ENCODE data around the gene PIP5K1C.

Gene PIP5K1C

DNA sequence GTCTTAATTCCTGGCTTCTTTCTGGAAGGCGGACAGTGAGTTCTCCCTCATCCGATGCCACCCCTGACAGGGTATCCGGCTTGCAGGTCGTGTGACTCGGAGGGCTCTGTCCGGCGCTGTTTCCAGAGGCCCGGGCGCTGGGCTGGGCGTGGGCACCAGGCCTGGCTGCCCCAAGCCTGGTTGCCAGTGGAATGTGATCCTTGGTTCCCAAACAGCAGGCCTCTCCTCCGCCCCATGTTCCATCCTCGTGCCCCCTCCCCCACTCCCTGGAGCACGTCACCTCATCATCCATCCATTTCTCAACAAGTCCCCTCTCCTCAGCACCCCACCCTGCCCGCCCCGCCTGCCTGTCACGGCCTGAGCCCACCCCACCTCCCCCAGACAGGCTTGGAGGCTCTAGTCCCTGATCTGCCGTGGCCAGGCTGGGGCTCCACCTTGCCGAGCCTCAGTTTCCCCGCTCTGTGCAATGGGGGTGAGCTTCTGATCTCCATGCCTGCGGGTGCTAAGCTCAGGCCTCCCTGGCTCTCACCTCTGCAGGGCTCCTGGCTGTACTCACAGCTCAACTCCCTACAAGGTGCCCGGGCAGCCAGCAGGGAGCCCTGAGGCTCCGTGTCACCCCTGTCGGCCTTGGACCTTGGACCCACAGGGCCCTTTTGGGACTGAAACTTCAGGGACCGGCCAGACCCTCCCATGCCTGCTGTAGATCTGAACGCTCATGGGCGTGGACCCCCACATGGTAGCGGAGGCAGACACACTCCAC lies 95.9 kb downstream of the PIP5K1C start:
- Histone ChIP-seq H3K27me3 (ENCODE audit: insufficient read depth, poor library complexity, severe bottlenecking) (no peaks in the 10 kb centered on the region), H3K4me1 (ENCODE audit: insufficient read depth, poor library complexity, severe bottlenecking) (no peaks in the 10 kb centered on the region), H3K36me3 (ENCODE audit: low read depth) (no peaks in the 10 kb centered on the region), H3K9me3 (ENCODE audit: severe bottlenecking) (no peaks in the 10 kb centered on the region), H3K4me3 (ENCODE audit: severe bottlenecking) (no peak overlapping the region), H3K27ac (ENCODE audit: poor library complexity, severe bottlenecking) (no peak overlapping the region)
- ATAC-seq (ENCODE audit: low read depth): no peak
- TF ChIP-seq, protein P1, sequence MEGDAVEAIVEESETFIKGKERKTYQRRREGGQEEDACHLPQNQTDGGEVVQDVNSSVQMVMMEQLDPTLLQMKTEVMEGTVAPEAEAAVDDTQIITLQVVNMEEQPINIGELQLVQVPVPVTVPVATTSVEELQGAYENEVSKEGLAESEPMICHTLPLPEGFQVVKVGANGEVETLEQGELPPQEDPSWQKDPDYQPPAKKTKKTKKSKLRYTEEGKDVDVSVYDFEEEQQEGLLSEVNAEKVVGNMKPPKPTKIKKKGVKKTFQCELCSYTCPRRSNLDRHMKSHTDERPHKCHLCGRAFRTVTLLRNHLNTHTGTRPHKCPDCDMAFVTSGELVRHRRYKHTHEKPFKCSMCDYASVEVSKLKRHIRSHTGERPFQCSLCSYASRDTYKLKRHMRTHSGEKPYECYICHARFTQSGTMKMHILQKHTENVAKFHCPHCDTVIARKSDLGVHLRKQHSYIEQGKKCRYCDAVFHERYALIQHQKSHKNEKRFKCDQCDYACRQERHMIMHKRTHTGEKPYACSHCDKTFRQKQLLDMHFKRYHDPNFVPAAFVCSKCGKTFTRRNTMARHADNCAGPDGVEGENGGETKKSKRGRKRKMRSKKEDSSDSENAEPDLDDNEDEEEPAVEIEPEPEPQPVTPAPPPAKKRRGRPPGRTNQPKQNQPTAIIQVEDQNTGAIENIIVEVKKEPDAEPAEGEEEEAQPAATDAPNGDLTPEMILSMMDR (IDR thresholded peaks at IDR 0.05; ENCODE audit: poor library complexity, severe bottlenecking): no peak
- no peak for DNase-seq (ENCODE audit: low spot score)

DNA sequence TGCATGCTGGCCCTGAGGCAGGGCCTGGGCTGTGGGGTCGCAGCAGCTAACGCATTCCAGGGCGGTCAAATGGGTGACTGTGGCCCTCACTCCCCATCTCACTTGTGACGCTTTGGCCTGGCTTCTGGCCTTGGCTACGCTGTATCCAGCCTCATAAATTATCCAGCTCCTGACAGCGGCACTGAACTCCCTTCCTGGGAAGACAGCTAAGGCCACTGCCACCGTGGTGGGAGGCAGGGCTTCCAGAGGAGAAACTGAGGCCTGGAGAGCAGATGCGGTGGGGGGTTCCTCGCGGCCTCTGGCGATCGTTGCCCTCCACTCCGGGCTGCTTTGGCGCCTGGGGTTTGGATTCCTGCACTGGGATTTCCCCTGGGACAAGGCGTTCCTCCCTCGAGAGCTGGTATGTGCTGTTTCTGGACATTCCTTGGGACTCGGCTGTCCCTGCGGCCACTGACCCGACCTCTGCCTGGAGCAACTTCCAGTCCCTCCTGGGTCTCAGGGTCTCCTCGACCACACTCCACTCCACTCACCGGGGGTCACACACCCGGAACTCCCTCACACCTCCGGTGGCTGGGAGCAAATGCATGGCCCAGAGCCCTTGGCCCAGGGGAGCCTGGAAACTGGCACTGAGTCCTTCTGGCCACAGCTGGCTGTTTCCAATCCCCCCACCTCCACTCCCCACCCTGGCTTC lies 97.0 kb downstream of the PIP5K1C start:
- H3K9me3 ChIP-seq (ENCODE audit: severe bottlenecking): no peaks in the 10 kb centered on the region
- ATAC-seq (ENCODE audit: low read depth): no peak
- no peaks in the 10 kb centered on the region for H3K4me1 ChIP-seq (ENCODE audit: insufficient read depth, poor library complexity, severe bottlenecking)
- H3K4me3 ChIP-seq (ENCODE audit: severe bottlenecking): no peak overlapping the region
- DNase-seq (ENCODE audit: low spot score): no peak
- TF ChIP-seq, protein P1 (IDR thresholded peaks at IDR 0.05; ENCODE audit: poor library complexity, severe bottlenecking): no peak
- H3K27ac ChIP-seq (ENCODE audit: poor library complexity, severe bottlenecking): no peak overlapping the region
- H3K36me3 ChIP-seq (ENCODE audit: low read depth): no peaks in the 10 kb centered on the region
- H3K27me3 ChIP-seq (ENCODE audit: insufficient read depth, poor library complexity, severe bottlenecking): no peaks in the 10 kb centered on the region

DNA sequence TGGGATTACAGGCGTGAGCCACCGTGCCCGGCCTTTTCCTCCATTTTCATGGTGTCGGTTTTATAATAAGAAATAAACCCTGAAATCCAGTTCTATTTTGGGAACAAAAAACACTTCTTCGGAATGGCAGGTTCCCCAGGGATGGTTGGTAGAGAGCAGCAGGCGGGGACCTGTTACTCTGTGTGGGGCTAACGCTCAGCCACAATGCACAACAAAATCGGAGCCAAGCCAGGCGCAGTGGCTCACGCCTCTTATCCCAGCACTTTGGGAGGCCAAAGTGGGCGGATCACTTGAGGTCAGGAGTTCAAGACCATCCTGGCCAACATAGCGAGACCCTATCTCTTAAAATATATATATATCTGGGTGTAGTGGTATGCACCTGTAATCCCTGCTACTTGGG lies 99.2 kb downstream of the PIP5K1C start:
- no peaks in the 10 kb centered on the region for H3K27me3 ChIP-seq (ENCODE audit: insufficient read depth, poor library complexity, severe bottlenecking)
- no peak for DNase-seq (ENCODE audit: low spot score)
- no peak overlapping the region for H3K27ac ChIP-seq (ENCODE audit: poor library complexity, severe bottlenecking)
- no peak overlapping the region for H3K4me3 ChIP-seq (ENCODE audit: severe bottlenecking)
- ATAC-seq (ENCODE audit: low read depth): no peak
- H3K4me1 ChIP-seq (ENCODE audit: insufficient read depth, poor library complexity, severe bottlenecking): no peaks in the 10 kb centered on the region
- H3K9me3 ChIP-seq (ENCODE audit: severe bottlenecking): no peaks in the 10 kb centered on the region
- no peaks in the 10 kb centered on the region for H3K36me3 ChIP-seq (ENCODE audit: low read depth)
- TF ChIP-seq, protein P1 (IDR thresholded peaks at IDR 0.05; ENCODE audit: poor library complexity, severe bottlenecking): no peak

DNA sequence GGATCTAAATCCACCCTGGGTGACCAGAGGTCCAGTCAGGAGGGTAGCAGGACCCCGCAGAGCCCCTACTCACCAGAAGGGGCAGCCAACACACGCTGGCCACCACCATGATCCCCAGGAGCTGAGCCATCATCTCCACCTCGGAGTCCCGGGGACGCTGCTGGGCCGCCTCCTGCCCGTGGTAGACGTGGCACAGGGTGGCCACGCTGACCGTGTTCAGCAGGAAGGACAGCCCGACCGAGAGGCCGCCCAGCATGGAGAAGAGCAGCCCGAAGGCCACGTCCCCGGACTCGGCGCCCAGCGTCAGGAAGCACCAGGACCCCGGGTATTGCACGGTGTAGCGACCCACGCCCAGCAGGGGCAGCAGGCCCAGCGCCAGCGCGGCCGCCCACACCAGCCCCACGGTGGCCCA lies 100.5 kb downstream of the PIP5K1C start:
- Histone ChIP-seq H3K9me3 (ENCODE audit: severe bottlenecking) (no peaks in the 10 kb centered on the region), H3K27ac (ENCODE audit: poor library complexity, severe bottlenecking) (no peak overlapping the region), H3K27me3 (ENCODE audit: insufficient read depth, poor library complexity, severe bottlenecking) (no peaks in the 10 kb centered on the region), H3K36me3 (ENCODE audit: low read depth) (no peaks in the 10 kb centered on the region), H3K4me3 (ENCODE audit: severe bottlenecking) (no peak overlapping the region), H3K4me1 (ENCODE audit: insufficient read depth, poor library complexity, severe bottlenecking) (no peaks in the 10 kb centered on the region)
- no peak for DNase-seq (ENCODE audit: low spot score)
- TF ChIP-seq, protein P1 (IDR thresholded peaks at IDR 0.05; ENCODE audit: poor library complexity, severe bottlenecking): no peak
- ATAC-seq (ENCODE audit: low read depth): no peak

Measured in RWPE2 (cell line).